Activated CD4-positive, alpha-beta T cell treated with anti-CD3 and anti-CD28 coated beads, Interleukin-2, amount 50 U/mL, for 1 hour (primary cell): Measurements from ENCODE around the gene TTC8.

ENCODE experiments used
- DNase-seq: peaks from one replicate; pipeline ENCODE4 v3.0.0-alpha.2; 2020

Gene TTC8

DNA sequence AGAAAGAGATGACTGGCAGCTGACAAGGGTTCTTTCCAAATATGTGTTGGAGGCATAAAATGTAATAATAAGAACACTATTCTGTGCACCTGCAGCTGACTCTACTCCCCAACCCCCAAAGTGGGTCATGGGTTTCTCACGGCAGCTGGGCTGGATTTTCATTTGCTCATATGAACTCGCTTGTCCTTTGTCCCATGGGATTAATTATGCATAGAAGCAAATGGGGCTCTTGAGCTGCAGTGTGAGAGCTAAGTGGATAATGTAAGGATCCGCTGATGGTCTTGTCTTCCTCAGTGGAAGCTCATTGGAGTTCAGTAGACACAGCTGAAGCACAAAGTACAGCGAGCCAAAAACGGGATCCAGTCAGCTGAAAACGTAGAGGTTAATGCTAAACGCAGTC, 46.3 kb downstream of the TTC8 start:
- no peak for DNase-seq

DNA sequence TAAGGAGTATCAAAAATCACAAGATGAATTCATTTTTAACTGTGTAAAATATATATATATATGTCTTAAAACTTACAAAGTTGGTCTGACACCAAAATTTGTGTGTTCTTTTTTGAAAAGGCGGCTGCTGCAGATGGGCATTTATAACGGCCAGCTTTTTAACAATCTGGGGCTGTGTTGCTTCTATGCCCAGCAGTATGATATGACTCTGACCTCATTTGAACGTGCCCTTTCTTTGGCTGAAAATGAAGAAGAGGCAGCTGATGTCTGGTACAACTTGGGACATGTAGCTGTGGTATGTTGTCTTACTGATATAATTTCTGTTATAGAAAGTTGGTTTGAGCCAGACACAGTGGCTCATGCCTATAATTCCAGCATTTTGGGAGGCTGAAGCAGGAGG, 47.0 kb downstream of the TTC8 start:
- no peak for DNase-seq

DNA sequence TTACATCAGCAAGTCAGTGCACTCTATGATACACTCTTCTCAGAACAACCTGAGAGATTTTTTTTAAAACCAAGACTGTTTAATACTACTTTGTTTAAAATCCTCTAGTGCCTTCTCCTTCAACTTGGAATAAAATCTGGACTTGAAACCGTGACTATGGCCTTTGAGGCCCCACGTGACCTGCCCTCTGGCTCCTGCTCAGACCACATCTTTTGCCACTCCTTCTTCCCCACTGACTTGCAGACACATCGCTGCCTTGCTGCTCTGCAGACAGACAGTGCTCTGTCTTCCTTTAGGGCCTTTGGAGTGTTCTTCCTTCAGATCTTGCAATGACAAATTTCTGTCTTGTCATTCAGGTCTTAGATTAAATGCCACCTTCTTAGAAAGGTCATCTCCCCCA, 48.5 kb downstream of the TTC8 start:
- no peak for DNase-seq

DNA sequence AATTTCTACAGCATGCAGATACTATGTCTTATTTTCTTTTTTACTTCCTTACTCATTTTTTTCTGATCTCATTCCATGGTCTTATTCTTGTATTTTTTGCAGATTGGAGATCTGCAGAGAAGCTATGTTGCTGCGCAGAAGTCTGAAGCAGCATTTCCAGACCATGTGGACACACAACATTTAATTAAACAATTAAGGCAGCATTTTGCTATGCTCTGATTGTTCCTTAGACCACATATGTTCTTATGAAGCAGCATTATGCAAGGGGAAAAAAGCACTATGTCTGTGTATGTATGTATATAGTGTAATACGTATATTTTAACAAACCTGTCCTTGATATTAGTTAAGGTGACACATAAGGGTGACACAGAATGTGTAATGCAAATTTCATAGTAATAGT, 52.7 kb downstream of the TTC8 start:
- DNase-seq: no peak

DNA sequence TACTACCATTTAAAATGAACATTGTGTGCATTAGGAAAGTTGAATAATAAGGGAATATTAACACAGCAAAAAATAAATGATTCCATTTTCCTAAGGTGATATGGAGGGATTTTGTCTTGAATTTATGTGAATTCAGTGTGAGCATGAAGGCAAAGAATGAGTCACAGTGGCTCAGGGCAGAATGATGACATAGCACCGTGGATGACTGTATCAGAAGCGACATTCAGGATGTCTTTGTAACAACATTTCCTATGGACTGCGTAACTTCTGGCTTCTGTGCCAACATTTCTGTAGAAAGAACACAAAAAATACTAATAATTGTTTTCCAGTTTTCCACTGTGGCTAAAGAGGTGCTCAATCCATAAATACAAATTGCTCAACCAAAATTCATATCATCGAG, 54.6 kb downstream of the TTC8 start:
- DNase-seq: no peak

DNA sequence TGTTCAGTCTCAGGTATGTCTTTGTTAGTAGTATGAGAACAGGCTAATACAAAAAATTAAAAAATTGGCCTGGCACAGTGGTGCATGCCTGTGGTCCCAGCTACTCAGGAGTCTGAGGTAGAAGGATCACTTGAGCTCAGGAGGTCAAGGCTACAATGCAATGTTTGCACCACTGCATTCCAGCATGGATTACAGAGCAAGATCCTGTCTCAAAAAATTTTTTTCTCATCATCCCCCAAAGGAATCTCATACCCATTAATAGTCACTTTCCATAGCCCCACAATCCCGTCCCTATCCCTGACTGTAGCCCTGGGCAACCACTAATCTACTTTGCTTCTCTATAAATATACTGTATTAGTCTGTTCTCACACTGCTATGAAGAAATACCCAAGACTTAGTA, 57.8 kb downstream of the TTC8 start:
- DNase-seq: no peak

DNA sequence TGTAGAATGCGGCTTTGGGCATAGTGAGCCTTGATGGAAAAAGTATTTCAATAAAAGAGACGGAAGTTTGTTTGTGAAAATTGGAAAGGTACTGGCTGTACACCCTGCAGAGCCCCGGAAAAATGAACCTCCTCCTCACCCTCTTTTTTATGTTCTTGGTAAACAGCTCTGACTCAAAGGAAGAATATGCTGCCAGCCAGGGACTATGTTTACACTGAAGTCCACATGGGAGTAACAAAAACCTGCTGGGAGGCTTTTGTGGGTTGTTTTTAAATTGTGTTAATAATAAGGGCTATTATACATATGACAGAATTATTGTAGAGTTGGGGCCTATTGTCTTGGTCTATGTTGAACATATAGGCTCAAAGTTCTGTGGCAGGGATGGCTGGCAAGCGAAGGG, 70.7 kb downstream of the TTC8 start:
- DNase-seq: no peak

DNA sequence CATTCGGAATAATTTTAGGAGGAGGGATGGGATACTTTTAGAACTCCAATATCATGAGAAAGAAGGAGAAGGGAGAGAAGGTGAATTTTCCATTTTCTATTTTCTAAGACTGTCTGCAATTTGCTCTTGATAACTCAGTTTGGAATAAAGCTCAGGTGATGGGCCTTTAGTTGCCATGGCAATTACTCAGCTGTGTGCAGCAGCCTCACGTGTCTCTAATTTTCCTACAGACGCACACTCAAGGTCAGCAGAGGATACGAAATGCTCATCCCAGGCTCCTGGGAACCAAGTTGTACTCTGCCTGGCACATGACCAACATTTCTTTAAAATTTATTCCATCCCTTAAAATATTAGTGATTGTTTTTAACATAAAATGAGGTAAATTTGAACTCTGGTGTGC, 76.7 kb downstream of the TTC8 start:
- DNase-seq: no peak

DNA sequence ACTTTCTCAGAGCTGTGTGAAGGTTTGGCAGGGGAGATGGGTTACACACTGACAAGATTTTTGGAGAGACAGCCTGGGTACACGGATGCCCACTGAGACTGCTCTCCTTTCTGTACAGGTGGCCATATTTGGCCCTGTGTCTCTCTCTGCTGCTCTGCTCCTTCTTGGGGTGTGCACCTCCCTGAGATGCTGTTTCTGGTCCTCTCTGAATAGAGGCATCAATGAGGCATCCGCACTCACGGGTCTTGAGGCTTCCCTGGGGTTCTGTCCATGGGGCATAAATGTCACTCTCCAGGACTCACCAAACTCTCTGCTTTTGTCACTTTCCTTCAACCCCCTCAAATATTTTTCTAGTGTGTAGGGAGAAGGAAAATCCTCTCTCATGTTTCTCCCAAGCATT, 77.5 kb downstream of the TTC8 start:
- DNase-seq: no peak

DNA sequence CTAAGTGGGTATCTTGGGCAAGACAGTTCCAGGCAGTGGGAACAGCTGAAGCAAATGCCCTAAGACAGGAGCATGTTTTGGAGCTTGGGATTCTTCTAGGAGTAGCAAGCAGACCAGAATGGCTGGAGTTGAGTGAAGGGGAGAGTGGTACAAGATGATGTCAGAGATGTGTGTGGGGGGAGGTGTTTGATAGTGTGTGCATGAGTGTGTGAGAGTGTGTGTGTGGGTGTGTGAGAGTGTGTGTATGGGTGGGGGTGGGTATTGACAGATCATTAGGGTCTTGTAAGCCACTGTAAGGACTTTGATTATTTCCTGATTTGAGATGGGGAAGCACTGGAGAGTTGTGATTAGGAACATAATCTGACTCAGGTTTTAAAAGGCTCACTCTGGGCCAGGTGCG, 78.4 kb downstream of the TTC8 start:
- no peak for DNase-seq

DNA sequence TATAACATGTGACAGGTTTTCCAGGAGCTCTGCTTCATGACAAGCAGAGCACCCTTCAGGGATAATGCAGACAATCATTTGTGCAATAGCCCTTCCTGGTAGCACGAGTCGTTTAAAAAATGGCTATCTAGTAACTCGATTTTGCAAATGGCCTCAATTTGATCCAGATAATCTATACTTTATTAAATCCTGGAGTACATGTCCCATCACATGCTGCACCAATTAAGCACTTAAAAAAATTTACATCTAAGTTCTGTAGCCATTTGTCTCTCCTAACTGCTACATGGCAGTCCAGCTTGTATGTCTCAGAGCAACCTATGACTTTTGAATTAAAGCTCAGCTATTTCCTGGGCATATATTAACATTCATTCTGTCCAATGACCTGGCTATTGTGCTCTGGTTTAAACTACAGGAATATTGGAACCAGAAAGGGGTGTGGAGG, 79.8 kb downstream of the TTC8 start:
- no peak for DNase-seq

DNA sequence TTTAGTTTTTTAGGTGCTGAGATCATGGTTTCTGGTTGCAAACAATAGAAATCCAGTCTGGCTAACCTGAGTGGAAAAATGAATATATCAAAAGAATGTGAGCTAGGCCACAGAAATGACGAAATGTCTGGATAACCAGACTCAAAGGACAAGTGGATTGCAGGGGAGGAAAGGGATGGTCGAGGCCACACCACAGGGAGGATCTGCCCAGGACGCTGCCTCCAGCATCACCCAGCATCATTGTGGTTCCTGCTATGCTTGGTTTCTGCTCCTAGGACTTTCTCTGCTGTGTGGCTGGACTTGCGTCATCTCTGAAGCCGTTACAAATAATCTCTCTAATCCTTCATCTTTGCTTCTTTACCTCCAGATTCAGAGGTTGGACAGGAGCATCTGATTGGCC, 80.4 kb downstream of the TTC8 start:
- DNase-seq: no peak

DNA sequence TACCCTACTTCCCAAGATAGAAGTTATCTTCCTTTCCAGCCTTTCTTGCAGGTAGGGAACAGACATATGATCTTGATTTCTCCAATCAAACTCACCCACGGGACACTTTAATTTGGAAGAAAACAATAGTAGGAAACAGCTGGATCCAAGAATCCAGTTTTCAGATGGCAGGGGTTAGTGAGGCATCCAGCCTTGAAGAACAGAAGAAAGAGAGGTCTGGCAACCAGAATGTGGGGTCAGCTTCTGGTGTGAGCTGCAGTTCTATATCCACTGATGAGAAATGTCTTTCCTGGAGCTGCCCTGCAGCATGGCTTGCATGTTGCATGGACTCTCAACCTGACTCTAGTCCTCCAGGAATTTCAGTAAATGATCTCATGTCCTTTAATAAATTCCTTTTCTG, 83.8 kb downstream of the TTC8 start:
- DNase-seq: no peak

DNA sequence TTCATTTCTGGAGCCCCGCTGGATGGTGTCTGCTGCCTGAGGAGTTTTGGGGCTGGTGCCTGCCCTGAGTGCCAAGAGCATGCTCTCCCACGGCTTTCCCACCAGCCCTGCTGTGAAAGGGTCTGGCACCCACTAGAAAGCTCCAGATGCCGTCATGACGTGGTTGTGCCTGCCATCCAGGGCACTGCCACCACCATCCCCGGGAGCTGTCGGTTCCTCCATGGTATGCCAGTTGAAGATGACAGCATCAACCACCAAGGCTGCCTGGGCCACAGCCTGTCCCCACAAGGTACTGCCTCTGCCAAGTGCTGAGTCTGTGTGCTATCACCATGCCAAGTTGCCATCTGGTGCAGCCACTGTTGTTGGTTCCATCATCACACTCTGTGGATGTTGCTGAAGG, 85.9 kb downstream of the TTC8 start:
- no peak for DNase-seq

DNA sequence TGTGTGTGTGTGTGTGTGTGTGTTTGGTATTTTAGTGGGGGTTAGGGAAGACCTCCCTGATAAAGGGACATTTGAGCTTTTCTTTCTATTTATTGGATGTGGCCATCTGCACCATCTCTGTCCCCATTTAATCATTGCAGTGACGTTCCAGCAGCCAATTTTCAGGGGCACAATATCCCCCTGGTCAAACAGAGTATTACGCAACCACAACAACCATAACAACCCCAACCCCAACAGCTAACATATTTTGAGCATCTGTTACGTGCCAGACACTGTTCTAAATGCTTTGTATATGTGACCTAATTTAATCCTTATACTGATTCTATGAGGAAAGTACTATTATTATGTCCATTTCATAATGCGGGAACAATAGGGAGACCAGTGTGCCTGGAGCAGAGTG, 87.4 kb downstream of the TTC8 start:
- DNase-seq: no peak

DNA sequence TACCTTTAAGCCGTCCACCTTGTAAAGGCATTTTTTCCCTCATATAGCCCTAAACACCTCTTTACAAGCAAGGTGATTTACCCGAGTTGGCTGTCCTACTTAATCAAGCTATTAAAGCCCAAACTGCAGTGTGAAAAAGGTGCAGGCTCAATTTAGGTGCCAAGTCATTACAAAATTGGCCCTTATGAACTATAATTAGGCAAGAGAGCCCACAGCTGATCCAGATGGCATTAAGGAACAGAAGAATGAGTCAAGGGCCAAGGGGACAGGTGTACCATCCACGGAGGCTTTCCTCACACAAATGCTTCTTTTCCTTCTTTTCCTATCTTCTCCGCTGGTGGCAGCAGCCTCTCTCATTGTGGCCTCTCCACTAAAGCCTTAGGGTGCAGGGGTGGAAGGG, 90.5 kb downstream of the TTC8 start:
- no peak for DNase-seq

DNA sequence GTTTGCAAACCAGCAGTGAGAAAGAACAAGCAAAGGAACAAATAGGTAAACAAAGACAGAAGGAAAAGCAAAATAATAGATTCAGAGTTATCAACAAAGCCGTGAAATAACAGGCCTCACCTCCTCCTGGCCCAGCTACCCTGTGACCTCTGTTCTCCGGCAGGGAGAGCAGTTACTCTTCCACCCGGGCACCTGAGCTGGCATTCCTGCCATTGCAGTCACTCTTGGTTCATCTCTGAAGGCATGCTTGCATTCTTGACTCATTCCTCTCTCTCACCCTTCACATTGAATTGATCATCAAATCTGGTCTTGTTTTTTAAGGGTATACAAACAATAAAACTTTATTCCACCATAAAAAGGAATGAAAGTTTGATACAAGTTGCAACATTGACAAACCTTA, 95.1 kb downstream of the TTC8 start:
- no peak for DNase-seq
